HG02981 (cell line): ENCODE measurements around the gene AP4S1.

Experiments
- ATAC-seq: cut with Tn5 transposase; IDR thresholded peaks from one replicate; pipeline ENCODE4 v1.9.1; 2021; ENCODE audit warnings: mild to moderate bottlenecking, moderate library complexity; ENCODE audit not compliant: unreplicated experiment

Gene AP4S1, protein sequence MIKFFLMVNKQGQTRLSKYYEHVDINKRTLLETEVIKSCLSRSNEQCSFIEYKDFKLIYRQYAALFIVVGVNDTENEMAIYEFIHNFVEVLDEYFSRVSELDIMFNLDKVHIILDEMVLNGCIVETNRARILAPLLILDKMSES

DNA sequence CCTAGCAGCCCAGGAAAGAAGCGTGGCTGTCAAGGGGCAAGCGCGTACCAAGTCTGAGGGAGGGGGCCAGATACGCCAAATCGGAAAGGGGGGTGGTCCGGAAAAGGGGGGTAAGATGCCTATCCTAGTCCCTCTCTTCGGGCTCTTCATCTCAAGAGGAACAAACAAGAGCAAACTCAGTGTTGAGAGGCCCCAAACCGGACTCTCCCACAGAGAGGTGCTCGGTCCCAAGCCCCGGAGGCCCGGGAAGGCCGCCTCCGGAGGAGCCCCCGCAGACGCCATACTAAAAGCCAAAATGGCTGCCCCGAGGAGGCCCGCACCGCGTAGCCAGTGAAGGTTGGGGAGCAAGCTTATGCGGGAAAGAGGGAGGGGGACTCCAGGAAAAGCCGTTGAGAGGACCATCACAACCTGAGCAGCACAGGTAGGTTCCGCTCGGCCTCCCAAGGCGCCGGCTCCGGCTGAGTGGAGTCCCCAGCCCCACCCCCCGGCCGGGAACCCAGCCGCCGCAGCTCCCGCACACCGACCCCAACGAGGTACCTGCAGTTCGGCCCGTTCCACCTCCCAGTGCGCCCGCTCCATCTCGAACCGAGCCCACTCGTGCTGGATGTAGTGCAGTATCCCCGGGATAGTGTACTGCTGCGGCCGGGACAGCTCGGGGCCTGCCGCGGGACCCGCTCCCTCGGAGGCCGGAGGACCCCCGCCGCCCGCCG, at the start of gene AP4S1:
Gene AP4S1, plus strand, starts transcription at position 283 of the 710 bp plus-strand sequence. CDS start 40,548 bp downstream, outside the sequence.
- no peak for ATAC-seq

DNA sequence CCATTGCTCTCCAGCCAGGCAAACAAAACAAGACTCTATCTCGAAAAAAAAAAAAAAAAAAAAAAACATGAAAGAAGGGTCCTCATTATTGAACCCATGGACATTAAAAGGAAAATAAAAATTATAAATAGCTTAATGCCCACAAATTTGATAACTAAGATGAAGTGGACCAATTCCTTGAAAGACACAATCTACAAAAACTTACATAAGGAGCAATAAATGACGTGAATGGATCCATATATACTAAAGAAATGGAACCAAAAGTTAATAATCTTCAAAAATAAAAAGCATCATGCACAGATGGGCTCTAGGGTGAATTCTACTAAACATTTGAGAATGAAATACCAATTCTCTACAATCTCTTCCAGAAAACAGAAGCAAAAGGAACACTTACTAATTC, 47.7 kb upstream of the AP4S1 start:
- no peak for ATAC-seq

DNA sequence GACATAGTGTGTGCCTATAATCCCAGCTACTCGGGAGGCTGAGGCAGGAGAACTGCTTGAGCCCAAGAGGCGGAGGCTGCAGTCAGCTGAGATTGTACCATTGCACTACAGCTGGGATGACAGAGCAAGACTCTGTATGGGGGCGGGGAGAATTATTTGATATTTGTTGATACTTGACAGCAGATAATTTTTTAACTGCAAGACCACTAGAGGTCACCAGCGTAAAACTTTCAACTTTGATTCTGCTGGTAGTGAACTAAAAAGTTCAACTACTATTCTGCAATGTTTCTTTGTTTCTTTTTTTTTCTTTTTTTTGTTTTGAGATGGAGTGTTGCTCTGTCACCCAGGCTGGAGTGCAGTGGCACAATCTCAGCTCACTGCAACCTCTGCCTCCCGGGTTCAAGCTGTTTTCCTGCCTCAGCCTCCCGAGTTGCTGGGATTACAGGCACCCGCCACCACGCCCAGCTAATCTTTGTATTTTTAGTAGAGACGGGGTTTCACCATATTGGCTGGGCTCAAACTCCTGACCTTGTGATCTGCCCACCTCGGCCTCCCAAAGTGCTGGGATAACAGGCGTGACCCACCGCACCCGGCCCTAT, 45.2 kb upstream of the AP4S1 start:
- peak; percentile 48 for ATAC-seq

DNA sequence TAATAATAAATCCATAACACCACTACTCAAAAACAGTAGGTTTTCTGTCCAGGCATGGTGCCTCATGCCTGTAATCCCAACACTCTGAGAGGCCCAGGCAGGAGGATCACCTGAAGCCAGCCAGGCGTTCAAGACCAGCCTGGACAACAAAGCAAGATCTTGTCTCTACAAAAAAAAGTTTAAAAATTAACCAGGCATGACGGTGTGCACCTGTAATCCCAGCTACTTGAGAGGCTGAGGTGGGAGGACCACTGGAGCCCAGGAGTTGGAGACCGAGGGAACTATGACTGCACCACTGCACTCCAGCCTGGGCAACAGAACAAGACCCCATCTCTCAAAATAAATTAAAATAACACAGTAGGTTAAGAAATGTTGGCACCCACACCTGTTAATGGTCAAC, 44.5 kb upstream of the AP4S1 start:
- ATAC-seq = no peak

DNA sequence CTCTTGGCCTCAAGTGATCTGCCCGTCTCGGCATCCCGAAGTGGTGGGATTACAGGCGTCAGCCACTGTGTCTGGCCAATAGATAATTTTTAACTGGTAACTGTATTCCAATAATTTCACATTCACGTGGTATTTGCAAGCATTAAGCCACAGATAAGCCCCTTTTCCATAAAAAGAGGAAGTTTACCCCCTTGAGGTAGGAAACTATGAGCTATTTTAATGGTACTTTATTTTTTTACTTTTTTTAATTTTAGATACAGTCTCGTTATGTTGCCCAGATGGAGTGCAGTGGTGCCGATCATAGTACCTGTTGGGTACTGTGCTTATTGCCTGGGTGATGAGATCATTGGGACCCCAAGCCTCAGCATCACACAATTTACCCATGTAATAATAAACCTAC, 42.9 kb upstream of the AP4S1 start:
- ATAC-seq = no peak

DNA sequence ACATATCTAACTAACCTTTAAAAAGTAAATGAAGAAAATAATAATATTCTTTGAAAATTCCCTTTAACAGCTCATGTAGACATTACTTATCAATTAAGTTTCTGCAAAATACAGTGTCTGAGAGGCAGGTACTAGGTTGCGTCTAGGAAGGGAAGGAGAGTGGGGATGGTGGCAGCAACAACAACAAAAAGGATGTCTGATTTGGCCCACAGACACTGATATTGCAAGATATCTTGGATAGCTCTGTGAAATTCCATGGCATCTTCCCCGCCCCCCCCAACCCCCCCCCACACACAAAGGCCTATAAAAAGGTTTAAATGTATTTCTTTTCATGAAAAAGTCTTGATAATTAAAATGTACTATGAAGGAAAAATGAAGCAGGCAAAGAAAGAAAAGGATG, 41.6 kb upstream of the AP4S1 start:
- no peak for ATAC-seq

DNA sequence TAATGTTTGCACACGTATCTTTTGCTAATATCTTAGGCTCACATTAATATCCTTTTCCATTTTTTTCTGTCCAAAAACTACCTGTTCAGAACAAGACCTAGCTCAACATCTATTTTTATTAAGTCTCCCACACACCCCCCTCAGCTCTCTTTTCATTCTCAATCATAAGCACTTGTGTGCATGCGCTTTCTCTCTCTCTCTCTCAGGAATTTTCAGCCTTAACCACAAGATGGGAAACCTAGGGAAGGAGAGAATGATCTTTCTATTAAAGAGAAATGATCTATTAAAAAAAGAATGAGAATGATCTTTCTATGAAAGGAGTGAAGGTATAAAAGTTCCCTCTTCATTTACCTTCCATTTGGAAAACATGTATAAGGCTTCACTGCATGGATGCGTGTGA, 39.7 kb upstream of the AP4S1 start:
- ATAC-seq = no peak

DNA sequence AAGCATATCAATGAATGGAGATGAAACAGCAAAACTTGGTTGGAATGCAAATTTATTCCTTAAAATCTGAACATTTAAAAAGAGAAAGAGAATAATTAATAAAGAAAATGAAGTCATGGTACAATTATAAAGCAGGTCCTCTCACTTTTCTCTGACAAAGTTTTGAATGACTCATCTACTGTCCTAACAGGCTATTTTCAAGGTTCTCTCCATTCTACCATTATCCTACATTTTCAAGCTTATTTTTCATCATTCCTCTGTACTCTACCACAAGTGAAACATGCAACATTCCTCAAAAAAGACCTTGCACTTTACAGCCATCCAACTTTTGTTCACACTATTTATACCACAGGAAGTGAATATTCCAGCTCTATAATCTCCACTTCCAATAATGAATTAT, 36.9 kb upstream of the AP4S1 start:
- no peak for ATAC-seq

DNA sequence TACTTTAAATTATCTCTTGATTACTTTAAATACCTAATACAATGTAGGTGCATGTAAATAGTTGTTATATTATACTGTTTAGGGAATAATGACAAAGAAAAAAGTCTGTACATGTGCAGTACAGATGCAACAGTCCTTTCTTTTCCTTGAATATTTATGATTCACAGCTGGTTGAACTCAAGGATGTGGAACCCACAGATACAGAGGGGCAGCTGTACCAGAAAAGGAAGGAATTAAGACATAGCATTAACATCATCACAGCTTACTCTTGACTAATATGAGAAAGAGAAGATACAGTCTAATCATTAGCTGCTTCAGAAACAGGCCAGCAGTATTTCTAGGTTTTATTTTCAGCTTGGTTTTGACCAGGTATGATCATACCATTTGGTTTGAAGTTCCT, 34.7 kb upstream of the AP4S1 start:
- ATAC-seq = no peak

DNA sequence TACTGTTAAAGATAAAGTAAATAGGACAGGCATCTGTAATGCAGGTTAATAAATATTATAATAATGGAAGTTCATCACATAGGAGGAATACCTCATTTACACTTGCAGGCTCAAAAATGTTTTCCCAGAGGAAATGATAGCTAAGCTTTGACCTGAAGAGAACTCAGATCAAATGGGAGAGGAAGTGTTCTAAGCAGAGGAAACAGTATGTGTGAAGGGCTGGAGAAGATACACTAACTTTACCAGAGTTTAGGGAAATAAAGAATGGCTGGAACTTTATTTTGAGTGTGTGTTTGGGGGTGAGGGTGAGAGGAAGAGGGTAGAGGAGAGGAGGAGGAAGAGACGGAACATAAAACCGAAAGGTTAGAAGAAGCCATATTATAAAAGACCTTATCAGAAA, 34.0 kb upstream of the AP4S1 start:
- ATAC-seq = no peak

DNA sequence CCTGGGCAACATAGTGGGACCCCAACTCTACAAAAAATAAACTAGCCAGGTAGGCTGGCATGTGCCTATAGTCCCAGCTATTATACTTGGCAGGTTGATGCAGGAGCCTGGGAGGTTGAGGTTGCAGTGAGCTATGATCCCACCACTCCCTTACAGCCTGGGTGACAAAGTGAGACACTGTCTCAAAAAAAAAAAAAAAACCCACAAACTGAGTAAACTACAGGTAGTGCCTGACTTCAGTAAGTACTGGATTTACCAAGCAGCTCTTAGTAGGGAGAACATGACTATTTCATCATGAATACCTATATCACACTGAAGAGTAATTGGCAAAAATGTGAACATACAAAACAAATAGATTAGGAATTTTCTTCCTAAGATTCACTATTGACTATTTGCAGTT, 32.4 kb upstream of the AP4S1 start:
- ATAC-seq = no peak

DNA sequence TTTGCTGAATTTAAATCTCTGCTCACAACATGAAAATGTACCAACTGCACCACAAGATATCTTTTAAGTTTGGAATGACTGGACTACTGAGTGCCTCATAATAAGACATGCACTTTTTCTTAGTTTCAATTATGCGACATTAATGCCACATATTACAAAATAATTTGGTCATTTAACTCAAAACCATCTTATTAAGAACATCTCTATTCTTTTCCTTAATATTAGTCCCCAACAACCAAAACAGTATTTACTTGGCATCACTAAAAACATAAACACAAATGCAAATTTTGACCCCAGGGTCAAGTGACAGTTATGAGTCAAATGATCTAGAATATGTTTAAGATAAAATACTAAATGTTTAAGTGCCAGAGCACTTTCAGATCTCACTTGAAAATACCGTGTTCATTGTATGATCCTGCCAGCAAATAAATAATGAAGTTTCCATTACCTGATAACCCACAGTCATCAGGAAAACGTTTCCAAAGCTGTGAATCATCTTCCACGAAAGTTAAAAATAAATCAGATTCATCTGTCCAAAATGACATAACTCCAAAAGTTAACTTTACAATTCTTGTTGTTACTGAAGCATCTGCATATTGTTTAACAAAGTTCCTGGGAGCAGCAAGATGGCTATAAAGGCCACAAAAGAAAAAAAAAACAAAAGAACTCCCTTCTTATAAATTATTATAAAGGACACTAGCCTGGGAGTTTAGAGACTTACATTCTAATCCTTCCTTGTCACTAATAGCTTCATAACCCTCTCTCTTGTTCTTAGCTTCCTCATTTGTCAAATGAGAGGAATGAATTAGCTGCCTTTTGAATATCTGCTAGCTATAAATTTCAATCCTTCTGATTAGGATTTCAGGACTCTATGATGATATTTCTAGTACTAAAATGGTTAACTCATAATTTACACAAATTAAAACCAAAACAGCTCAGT, 30.5 kb upstream of the AP4S1 start:
- ATAC-seq = peak; percentile 70

DNA sequence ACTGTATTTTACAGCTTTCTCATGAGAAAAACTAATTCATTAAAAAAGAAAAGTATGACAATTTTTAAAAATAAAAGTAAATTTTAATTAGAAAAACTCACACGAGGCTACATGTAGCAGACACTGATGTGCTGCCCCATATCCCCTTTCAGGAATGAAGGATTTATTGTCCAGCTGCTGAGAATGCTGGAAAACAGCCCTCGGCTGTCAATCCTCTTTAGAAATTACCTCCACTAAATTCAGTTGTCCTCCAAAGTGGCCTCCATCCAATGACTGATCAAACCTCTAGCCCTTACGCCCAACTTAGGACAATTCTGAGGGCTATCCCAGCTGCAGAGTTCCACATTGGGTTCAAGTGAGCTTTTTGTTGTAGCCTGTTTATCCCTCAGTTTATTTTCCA, 29.8 kb upstream of the AP4S1 start:
- ATAC-seq = no peak

DNA sequence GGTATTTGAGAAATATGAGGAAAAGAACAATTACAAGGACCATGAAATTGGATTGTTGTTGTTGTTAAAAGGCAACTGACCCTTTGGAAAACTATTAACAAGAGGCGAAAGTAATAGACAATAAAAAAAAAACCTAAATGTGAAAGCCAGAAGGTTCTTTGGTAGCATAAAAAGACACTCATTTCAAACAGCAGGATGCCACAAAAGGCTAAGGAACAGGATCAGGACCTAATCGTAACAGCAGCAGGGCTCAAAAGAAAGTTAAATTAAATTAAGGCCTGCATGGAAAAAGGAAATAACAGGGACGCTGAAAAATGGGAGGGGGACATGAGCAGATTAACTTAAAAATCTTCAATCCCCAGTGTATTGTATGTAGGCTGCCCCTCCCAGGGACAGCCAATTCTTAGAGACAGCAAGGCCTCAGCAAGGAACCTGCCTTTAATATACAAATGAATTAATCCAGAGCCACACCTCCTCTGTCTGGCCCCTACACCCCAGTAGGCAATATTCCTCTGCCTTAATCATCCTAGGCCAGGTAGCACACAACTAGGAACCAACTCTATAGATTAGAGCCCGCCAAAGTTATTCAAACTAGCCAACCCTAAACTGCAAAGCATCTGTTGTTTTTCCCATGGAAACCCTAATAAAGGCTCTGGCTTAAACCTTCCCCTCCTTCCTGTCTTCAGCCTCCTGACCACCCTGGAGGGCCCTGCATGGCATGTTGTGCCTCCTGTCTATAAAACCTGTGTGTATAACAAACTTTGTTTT, 28.4 kb upstream of the AP4S1 start:
- no peak for ATAC-seq

DNA sequence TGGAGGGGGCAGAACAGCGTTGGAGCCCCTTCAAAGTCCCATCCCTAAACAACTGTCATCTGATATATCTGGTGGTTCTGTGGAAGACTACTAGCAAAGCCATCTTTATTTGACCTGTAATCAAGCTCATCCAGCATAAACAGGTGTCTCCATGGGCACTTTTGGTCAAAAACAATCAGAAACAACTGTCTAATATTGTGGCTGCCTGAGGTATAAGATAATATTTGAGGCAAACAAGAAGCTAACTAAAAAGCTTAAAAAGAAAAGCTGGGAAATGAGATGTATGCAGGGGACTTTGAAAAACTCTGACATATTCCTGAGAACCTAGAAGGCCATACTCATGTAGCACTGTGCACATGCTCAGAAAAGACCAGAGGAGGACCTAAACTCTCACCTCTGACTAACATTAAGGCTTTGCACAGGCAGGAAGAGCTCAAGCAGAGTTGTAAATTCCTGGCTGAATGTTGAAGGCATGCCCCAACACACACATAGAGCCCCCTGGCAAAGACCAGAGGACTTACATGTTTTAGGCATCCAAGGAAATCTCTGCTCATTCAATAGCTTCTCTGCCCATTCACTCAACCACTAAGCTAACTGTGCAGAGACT, 27.2 kb upstream of the AP4S1 start:
- ATAC-seq = no peak

DNA sequence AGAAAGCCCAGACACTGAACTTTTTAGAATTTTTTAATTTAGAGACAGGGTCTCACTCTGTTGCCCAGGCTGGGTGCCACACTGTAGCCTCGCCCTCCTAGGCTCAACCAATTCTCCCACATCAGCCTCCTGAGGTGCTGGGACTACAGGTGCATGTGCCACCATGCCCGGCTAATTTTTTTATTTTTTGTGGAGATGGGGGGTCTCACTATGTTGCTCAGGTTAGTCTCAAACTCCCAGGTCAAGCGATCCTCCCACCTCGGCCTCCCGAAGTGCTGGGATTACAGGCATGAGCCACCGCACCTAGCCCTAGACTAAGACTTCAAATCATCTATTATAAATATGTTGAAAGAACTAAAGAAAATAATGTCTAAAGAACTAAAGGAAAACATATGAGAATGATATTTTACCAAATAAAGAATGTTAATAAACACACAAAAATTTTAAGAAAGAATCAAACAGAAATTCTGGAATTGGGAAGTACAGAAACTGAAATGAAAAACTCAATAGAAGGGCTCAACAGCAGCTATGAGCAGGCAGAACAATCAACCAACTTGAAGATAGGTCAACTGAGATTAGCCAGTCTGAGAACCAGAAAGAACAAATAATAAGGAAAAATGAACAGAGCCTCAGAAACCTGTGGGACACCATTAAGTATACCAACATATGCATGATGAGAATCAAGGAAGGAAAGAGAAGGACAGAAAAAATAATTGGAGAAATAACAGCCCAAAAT, 26.2 kb upstream of the AP4S1 start:
- no peak for ATAC-seq

DNA sequence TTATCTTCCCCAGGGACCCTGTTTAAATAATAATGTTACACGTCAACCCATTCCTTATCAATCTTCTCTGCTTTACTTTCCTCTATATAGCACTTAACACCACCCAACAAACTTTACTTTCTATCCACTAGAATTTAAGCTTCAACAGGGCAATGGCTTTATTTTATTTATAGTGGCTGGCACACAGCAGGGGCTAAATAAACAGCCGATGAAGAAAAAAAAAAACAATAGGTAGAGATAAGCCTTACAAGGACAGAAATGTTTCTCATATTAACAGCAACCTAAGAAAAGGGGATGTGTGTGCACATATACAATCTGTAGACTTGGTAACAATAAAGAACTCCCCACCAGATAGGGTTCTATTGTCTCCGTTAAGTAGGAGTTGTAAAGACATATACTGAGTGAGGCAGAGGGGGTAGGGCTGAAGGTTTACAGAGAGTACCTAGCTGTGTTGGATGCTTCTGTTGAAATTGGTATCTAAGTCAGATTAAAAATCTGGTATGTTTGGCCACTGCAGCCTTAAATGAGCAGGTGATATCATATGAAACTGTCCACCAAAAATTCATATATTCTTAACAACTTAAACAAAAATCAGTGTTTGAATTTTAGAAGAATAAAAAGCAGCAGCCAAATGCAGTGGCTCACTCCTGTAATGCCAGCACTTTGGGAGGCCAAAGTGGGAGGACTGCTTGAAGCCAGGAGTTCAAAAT, 24.7 kb upstream of the AP4S1 start:
- no peak for ATAC-seq

DNA sequence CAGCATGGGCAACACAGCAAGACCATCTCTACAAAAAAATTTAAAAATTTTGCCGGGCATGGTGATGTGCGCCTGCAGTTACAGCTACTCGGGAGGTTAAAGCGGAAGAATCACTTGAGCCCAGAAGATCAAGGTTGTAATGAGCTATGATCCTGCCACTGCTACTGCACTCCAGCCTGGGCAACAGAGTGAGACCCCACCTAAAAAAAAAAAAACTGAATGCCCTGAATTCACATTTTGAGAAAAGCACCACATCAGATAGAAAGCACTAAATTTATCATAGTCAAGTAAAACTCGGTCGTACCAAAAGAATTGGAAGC, 24.1 kb upstream of the AP4S1 start:
- ATAC-seq = no peak

DNA sequence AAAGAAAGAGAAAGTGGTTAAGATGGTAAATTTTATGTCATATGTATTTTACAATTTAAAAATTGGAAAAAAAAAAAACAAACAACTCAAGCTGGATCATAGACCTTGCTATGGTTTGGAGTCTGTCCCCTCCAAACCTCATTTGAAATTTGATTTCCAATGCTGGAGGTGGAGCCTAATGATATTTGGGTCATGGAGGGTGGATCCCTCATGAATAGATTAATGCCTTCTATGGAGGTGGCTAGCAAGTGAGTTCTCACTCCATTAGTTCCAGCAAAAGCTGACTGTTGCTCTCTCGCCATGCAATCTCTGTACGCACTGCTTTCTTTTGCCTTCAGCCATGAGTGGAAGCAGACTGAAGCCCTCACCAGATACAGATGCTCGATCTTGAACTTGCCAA, 22.2 kb upstream of the AP4S1 start:
- ATAC-seq = no peak
